Astrocyte (in vitro differentiated cells and primary cell): ENCODE measurements around the gene ZNF77. TPM values are rescaled to one million over a fixed set of nuclear protein-coding genes. Genes with fewer than 3 reads are reported as not detected.
"Not testable (repeated sequence)": the region's sequence is repeated elsewhere in the genome, so short reads cannot be mapped to it uniquely, and the experiment has no call there.

Source experiments
- DNase-seq: peaks from one replicate; pipeline ENCODE4 v3.0.0-alpha.2; 2010; ENCODE audit warnings: low read depth
- FAIRE-seq: peaks from 2 replicates; lab custom pipeline; 2011; peaks lifted over from hg19 to GRCh38; lab: Jason Lieb, UNC
- H2AFZ ChIP-seq: 2 replicates; pipeline ENCODE4 v1.6.0; 2012; ENCODE audit warnings: low read depth, low read length, inconsistent platforms
- H3K27ac ChIP-seq: 2 replicates; pipeline ENCODE4 v1.5.1; 2011; ENCODE audit warnings: low read depth, low read length, inconsistent platforms
- H3K27me3 ChIP-seq: 2 replicates; pipeline ENCODE4 v1.6.0; 2011; ENCODE audit warnings: low read length, inconsistent platforms; ENCODE audit not compliant: insufficient read depth
- H3K36me3 ChIP-seq: 2 replicates; pipeline ENCODE4 v1.5.1; 2011; ENCODE audit warnings: low read length, inconsistent platforms; ENCODE audit not compliant: insufficient read depth
- H3K4me1 ChIP-seq: 2 replicates; pipeline ENCODE4 v1.5.1; 2011; ENCODE audit warnings: low read length, inconsistent platforms; ENCODE audit not compliant: insufficient read depth
- H3K4me2 ChIP-seq: 2 replicates; pipeline ENCODE4 v1.6.0; 2012; ENCODE audit warnings: low read length, inconsistent platforms
- H3K4me3 ChIP-seq: 2 replicates; pipeline ENCODE4 v1.5.1; 2011; ENCODE audit warnings: low read depth, mild to moderate bottlenecking, low read length, inconsistent platforms; ENCODE audit not compliant: insufficient read depth
- H3K79me2 ChIP-seq: 2 replicates; pipeline ENCODE4 v1.6.0; 2012; ENCODE audit warnings: mild to moderate bottlenecking, low read length, inconsistent platforms; ENCODE audit not compliant: insufficient read depth
- H3K9ac ChIP-seq: 2 replicates; pipeline ENCODE4 v1.6.0; 2012; ENCODE audit warnings: mild to moderate bottlenecking, low read length, inconsistent platforms
- H3K9me3 ChIP-seq: 2 replicates; pipeline ENCODE4 v1.5.1; 2012; ENCODE audit warnings: low read depth, mild to moderate bottlenecking, low read length, inconsistent platforms; ENCODE audit not compliant: insufficient read depth
- H4K20me1 ChIP-seq: 2 replicates; pipeline ENCODE4 v1.6.0; 2012; ENCODE audit warnings: low read length, inconsistent platforms; ENCODE audit not compliant: insufficient read depth
- H3K27ac Mint-ChIP-seq: one replicate; pipeline ENCODE4 v1.8.0; 2021; ENCODE audit warnings: mild to moderate bottlenecking, mixed read lengths; ENCODE audit not compliant: unreplicated experiment
- H3K27me3 Mint-ChIP-seq: one replicate; pipeline ENCODE4 v1.8.0; 2021; ENCODE audit warnings: low read depth, mixed read lengths; ENCODE audit not compliant: unreplicated experiment
- H3K36me3 Mint-ChIP-seq: one replicate; pipeline ENCODE4 v1.8.0; 2021; ENCODE audit warnings: low read depth, mixed read lengths; ENCODE audit not compliant: unreplicated experiment
- H3K4me1 Mint-ChIP-seq: one replicate; pipeline ENCODE4 v1.8.0; 2021; ENCODE audit warnings: low read depth, mixed read lengths; ENCODE audit not compliant: unreplicated experiment
- H3K4me3 Mint-ChIP-seq: one replicate; pipeline ENCODE4 v1.8.0; 2021; ENCODE audit warnings: mild to moderate bottlenecking, moderate library complexity, mixed read lengths; ENCODE audit not compliant: unreplicated experiment
- H3K9me3 Mint-ChIP-seq: one replicate; pipeline ENCODE4 v1.8.0; 2021; ENCODE audit warnings: mild to moderate bottlenecking, mixed read lengths; ENCODE audit not compliant: unreplicated experiment
- CTCF ChIP-seq: IDR thresholded peaks from 2 replicates; pipeline ENCODE4 v1.5.1; 2011; ENCODE audit warnings: low read depth, mild to moderate bottlenecking, inconsistent platforms, low read length, moderate library complexity; ENCODE audit not compliant: insufficient read depth
- EZH2 ChIP-seq: IDR thresholded peaks from 2 replicates; pipeline ENCODE4 v1.6.1; 2012; ENCODE audit warnings: mild to moderate bottlenecking, low read length, inconsistent platforms; ENCODE audit not compliant: insufficient read depth
- total RNA-seq: library from RNA; stranded (reverse); gene quantifications from 2 replicates; pipeline ENCODE4 v1.2.1, GENCODE V29; 2021

The ZNF77 gene
- total RNA-seq, 1 donor from 2014 or later: 1.4 TPM

- no peaks in the 10 kb centered on the region for H4K20me1 ChIP-seq
- H3K4me3 ChIP-seq: no peak overlapping the region
- peaks cover 1% of the 10 kb centered on the region for H3K79me2 ChIP-seq
- Mint-ChIP-seq H3K27me3 (peaks cover 3% of the 10 kb centered on the region), H3K4me3 (no peak overlapping the region), H3K27ac (no peak overlapping the region), H3K9me3 (peaks cover 24% of the 10 kb centered on the region), H3K36me3 (no peaks in the 10 kb centered on the region), H3K4me1 (no peaks in the 10 kb centered on the region)
- no peak overlapping the region for H2AFZ ChIP-seq
- H3K4me1 ChIP-seq: no peaks in the 10 kb centered on the region
- H3K9me3 ChIP-seq: peaks cover 8% of the 10 kb centered on the region
- FAIRE-seq: no peak
- TF ChIP-seq EZH2: no peak
- no peak for TF ChIP-seq CTCF
- H3K27ac ChIP-seq: no peak overlapping the region
- H3K27me3 ChIP-seq: no peaks in the 10 kb centered on the region
- H3K4me2 ChIP-seq: no peak overlapping the region
- no peak for DNase-seq
- H3K9ac ChIP-seq: no peak overlapping the region
- H3K36me3 ChIP-seq: no peaks in the 10 kb centered on the region
Observed at GRCh38 chr19:2896694-2897093, 48.1 kb downstream of the ZNF77 start.

- not testable (repeated sequence) for H3K27me3 Mint-ChIP-seq, H3K27ac ChIP-seq, H3K4me3 Mint-ChIP-seq, H2AFZ ChIP-seq, H3K36me3 ChIP-seq, H3K27ac Mint-ChIP-seq, H3K9ac ChIP-seq, H3K4me1 Mint-ChIP-seq, H3K4me2 ChIP-seq, H3K9me3 ChIP-seq, H3K79me2 ChIP-seq, DNase-seq, H3K27me3 ChIP-seq, H3K4me3 ChIP-seq, FAIRE-seq, H3K36me3 Mint-ChIP-seq, H4K20me1 ChIP-seq, H3K4me1 ChIP-seq
- H3K9me3 Mint-ChIP-seq: peaks cover 11% of the 10 kb centered on the region
Observed at GRCh38 chr19:2890531-2890930, 54.2 kb downstream of the ZNF77 start.

- no peak overlapping the region for H3K4me3 ChIP-seq
- H3K4me2 ChIP-seq: no peak overlapping the region
- no peaks in the 10 kb centered on the region for H4K20me1 ChIP-seq
- H3K27me3 ChIP-seq: no peaks in the 10 kb centered on the region
- no peak overlapping the region for H3K27ac ChIP-seq
- Mint-ChIP-seq H3K27me3 (peaks cover 6% of the 10 kb centered on the region), H3K36me3 (no peaks in the 10 kb centered on the region), H3K9me3 (peaks cover 6% of the 10 kb centered on the region), H3K27ac (no peak overlapping the region), H3K4me3 (no peak overlapping the region), H3K4me1 (no peaks in the 10 kb centered on the region)
- no peak overlapping the region for H2AFZ ChIP-seq
- no peaks in the 10 kb centered on the region for H3K9me3 ChIP-seq
- H3K79me2 ChIP-seq: no peaks in the 10 kb centered on the region
- no peak for DNase-seq
- H3K9ac ChIP-seq: no peak overlapping the region
- H3K4me1 ChIP-seq: no peaks in the 10 kb centered on the region
- no peak for FAIRE-seq
- no peak for TF ChIP-seq EZH2
- H3K36me3 ChIP-seq: no peaks in the 10 kb centered on the region
Observed at GRCh38 chr19:2888731-2889224, 56.0 kb downstream of the ZNF77 start.
